Adrenal gland (tissue), 5 donors: ENCODE results near the gene ZNF124.

Experiments
- CTCF ChIP-seq, 6 experiments: fragments of 450-650 bp in 4 of 6; fragments of 200-600 bp in 2 of 6; sonication (generic) in 1 of 6; IDR thresholded peaks; 1 replicate in 5 of 6; 2 replicates in 1 of 6; pipeline versions ENCODE4 v1.5.1 to v1.8.0; 2016 to 2021; ENCODE audit warnings: antibody characterized with exemption in 6 of 6, mild to moderate bottlenecking in 2 of 6, moderate library complexity in 1 of 6
- POLR2A ChIP-seq, 2 donors: fragments of 450-650 bp; IDR thresholded peaks; one replicate each; pipeline ENCODE4 v1.6.1; 2017; ENCODE audit warnings: antibody characterized with exemption in 2 of 2, mild to moderate bottlenecking in 2 of 2, moderate library complexity in 1 of 2
- donor health status: DM: no; HTN: no; CAD: no.

GRCh38 chr1:247189981-247190798 lies 18.4 kb upstream of the ZNF124 start:
- TF ChIP-seq CTCF (IDR thresholded peaks at IDR 0.05) (no peak), POLR2A (IDR thresholded peaks at IDR 0.05) (no peak)
